H1 (cell line): ENCODE data around the gene C12orf75. TPM values are rescaled to one million over a fixed set of nuclear protein-coding genes. Genes with fewer than 3 reads are reported as not detected.

Experiments used
- CHD1 ChIP-seq: IDR thresholded peaks from 2 replicates; pipeline ENCODE4 v1.6.1; 2012; ENCODE audit warnings: low read depth, low read length, improper control_type of control experiment
- HDAC2 ChIP-seq, 2 experiments: fragments of 300-600 bp in 1 of 2; sonication (generic) in 1 of 2; IDR thresholded peaks; 2 replicates each; pipeline ENCODE4 v1.6.1; 2011 to 2012; ENCODE audit warnings: low read depth in 2 of 2, low read length in 2 of 2, mild to moderate bottlenecking in 2 of 2, moderate library complexity in 2 of 2, borderline replicate concordance in 1 of 2, inconsistent platforms in 1 of 2
- POLR2A ChIP-seq, 2 experiments: IDR thresholded peaks; 1 replicate in 1 of 2; 2 replicates in 1 of 2; pipeline ENCODE4 v1.6.1; 2011; ENCODE audit warnings: low read depth in 2 of 2, low read length in 2 of 2, mild to moderate bottlenecking in 2 of 2; ENCODE audit errors: control extremely low read depth in 1 of 2
- POLR2AphosphoS5 ChIP-seq: IDR thresholded peaks from 2 replicates; pipeline ENCODE4 v1.6.1; 2011; ENCODE audit warnings: low read depth, low read length
- RXRA ChIP-seq: IDR thresholded peaks from 2 replicates; pipeline ENCODE4 v1.6.1; 2011; ENCODE audit warnings: low read depth, mild to moderate bottlenecking, low read length, moderate library complexity; ENCODE audit not compliant: insufficient read depth
- SP4 ChIP-seq: IDR thresholded peaks from 2 replicates; pipeline ENCODE4 v1.6.1; 2012; ENCODE audit warnings: low read length, inconsistent platforms
- polyA plus RNA-seq, 7 experiments: library from polyadenylated mRNA; depleted of rRNA in 3 of 7; stranded (reverse) in 5 of 7; unstranded in 2 of 7; fragments of >200 nt in 5 of 7; fragments of 200-250 nt in 2 of 7; gene quantifications; 1 replicate in 5 of 7; 2 replicates in 1 of 7; 4 replicates in 1 of 7; pipeline versions ENCODE4 v1.2.1 to v1.2.3, GENCODE V29; 2011 to 2013; ENCODE audit warnings: missing spikeins in 2 of 7, mixed read lengths in 2 of 7
- total RNA-seq: library from RNA; stranded (reverse); fragmentation: NEBNext Ultra II Directional; extraction: Animal tissue kit (Norgen Biotek cat#: 25700); gene quantifications from 2 replicates; pipeline ENCODE4 v1.2.1, GENCODE V29; 2021
- TF ChIP-seq, protein P1 (sequence below): IDR thresholded peaks from 2 replicates; pipeline ENCODE4 v1.6.1; 2011; ENCODE audit warnings: low read depth, mild to moderate bottlenecking, low read length; ENCODE audit not compliant: insufficient read depth

Gene C12orf75
- total and polyA plus RNA-seq, 2 of the 8 experiments (the other 6 are each of a cell fraction or from before 2014, with no cell fraction given): 26.4 to 41.2 TPM

DNA sequence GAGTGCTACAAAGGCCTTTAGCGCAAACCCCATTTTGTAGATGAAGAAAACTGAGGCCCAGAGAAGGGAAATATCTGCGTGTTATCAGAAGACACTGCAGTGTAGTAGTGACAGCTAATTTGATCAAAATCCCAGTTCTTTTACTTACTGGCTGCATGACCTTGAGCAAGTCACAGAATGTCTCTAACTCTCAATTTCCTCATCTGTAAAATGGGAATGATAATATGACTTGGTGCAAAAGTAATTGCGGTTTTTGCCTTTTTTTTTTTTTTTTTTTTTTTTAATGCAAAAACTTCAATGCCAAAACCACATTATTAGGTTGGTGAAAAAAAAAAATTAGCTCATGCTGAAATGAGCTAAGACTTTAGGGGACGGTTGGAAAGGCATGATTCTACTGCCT, 69.7 kb downstream of the C12orf75 start (continued):
- TF ChIP-seq, protein P1, sequence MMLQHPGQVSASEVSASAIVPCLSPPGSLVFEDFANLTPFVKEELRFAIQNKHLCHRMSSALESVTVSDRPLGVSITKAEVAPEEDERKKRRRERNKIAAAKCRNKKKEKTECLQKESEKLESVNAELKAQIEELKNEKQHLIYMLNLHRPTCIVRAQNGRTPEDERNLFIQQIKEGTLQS: no peak
- TF ChIP-seq POLR2A (IDR thresholded peaks at IDR 0.05; ENCODE audit: control extremely low read depth in 1 of 2, low read depth in 2 of 2, low read length in 2 of 2): no peak
- TF ChIP-seq POLR2AphosphoS5: no peak
- TF ChIP-seq HDAC2 (IDR thresholded peaks at IDR 0.05; ENCODE audit: borderline replicate concordance in 1 of 2, low read depth in 2 of 2, low read length in 2 of 2): no peak
- TF ChIP-seq SP4: no peak
- TF ChIP-seq RXRA: no peak
- TF ChIP-seq CHD1: no peak
